Measurements from ENCODE around the gene GOLGA6A.
"Not testable (repeated sequence)": the region's sequence is repeated elsewhere in the genome, so short reads cannot be mapped to it uniquely, and the experiment has no call there.

GOLGA6A gene, protein sequence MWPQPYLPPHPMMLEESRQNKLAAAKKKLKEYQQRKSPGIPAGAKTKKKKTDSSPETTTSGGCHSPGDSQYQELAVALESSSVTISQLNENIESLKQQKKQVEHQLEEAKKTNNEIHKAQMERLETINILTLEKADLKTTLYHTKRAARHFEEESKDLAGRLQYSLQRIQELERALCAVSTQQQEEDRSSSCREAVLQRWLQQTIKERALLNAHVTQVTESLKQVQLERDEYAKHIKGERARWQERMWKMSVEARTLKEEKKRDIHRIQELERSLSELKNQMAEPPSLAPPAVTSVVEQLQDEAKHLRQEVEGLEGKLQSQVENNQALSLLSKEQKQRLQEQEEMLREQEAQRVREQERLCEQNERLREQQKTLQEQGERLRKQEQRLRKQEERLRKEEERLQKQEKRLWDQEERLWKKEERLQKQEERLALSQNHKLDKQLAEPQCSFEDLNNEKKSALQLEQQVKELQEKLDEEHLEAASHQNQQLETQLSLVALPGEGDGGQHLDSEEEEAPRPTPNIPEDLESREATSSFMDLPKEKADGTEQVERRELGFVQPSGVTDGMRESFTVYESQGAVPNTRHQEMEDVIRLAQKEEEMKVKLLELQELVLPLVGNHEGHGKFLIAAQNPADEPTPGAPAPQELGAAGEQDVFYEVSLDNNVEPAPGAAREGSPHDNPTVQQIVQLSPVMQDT

GRCh38 chr15:74082450-74082849, at the start of gene GOLGA6A:
GOLGA6A (minus strand) TSS chr15:74082550; CDS start chr15:74082509, 41 bp downstream.
- not testable (repeated sequence) for DNase-seq (ENCODE audit: low read depth)

DNA sequence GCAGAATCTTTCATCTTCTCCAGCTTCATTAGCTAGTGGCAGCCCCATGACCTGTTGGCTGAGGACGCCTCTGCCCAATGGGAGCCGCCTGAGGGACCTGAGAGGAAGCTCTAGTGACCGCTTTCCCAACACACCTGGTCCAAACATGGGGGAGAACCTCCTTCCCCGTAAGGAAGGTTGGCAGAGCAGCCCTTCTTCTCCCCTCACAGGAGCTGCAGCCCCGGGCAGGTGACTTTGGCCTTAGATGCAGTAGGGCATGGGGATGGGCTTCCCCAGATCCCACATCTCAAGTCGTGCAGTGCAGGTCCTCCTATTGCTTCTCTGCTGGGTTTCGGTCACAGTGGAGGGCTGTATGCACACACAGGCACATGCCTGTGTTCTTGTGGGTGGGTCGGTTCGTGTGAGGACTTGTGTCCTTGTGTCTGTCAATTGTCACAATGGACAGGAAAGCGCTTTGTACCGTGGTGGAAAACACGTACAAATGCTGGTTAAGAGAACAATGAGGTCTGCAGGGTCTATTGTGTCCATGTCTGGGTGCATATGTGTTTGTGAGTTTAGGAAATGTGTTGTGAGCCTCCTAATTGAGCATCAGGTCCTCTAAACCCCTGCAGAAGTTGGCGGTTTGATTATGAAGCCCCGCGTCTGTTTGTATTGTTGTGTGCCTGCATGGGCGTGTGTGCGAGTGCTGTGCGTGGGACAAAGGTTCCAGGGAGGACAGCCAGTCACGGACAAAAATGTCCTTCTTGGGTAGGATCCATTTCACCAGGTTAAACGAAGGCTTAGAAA, 49.5 kb upstream of the GOLGA6A start:
- no peak for DNase-seq (ENCODE audit: low read depth)

- no peak for DNase-seq (ENCODE audit: low read depth)
Observed at GRCh38 chr15:74130849-74131627, 48.7 kb upstream of the GOLGA6A start.

- no peak for DNase-seq (ENCODE audit: low read depth)
Observed at GRCh38 chr15:74130155-74130848, 48.0 kb upstream of the GOLGA6A start, which contains the start of gene ISLR2. ISLR2 (plus strand) TSS chr15:74130586; CDS start chr15:74132755, 2,169 bp downstream.

DNA sequence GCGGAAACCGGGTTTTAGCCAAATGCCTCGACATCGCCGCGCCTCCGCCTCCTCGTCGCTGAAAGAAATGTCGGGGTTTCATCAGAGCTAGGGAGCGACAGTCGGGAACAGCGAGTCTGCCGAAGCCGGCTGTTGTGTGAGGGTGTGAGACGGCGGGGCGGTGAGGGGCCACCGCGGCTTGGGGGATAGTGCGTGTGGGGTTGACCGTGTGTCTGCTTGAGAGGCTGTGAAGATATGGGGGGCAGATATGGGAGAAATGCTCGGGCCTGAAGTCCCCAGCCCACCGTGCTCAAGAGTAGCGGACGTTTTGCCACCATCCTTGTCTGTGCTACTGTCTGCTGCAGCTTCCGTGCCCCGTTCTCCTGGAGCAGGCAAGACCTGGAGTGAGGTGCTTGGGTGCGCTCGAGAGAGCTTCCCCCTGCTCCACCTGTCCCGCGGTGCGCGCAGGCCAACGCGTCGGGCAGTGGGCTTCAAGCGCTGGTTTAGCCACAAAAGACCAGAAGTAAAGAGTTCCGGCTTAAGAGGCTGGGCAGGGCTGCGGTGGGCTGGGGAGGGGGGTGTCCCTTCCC, 47.3 kb upstream of the GOLGA6A start:
- no peak for DNase-seq (ENCODE audit: low read depth)

DNA sequence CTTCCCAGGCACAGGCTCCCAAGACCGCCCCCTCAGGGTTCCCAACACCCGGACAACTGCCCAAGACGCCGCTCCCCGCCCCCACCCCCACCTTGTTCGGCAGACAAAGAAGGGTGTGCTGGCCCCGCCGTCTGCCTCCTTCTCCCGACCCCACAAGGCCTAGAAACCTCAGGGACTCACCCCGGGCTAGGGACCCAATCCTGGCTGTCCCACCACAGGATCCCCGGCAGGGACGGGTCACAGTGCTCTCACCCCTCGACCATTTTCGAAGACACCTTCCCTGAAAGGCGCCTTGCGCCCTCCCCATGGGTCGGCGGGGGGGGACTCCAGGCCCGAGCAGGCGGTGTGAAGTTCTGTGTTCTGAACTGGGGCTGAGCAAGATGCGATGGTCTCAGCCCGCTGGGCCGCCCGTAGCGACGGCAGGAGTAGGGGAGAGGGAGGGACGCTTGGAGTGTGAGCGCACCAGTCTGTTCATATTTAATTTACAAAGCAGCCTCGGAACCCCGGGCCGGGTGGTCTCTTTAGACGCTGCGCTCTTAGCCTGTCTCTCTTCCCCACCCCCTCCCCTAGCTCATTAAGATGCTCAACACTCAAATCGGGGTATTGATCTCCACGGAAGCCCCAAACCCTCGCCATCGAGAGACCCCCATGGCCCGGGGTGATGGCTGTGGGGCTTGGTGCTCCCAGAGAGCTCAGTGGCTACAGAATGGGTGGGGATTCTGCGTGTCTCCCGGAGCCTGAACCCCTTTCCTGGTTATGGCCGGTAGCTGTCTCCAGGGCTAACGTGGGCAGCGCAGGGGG, 46.6 kb upstream of the GOLGA6A start:
- DNase-seq (ENCODE audit: low read depth) = no peak

- DNase-seq (ENCODE audit: low read depth) = no peak
Observed at GRCh38 chr15:74127954-74128784, 45.8 kb upstream of the GOLGA6A start.

GRCh38 chr15:74127255-74127953, 45.1 kb upstream of the GOLGA6A start:
- DNase-seq (ENCODE audit: low read depth) = peak; percentile 64

GRCh38 chr15:74124759-74125158, 42.4 kb upstream of the GOLGA6A start:
- DNase-seq (ENCODE audit: low read depth) = no peak

DNA sequence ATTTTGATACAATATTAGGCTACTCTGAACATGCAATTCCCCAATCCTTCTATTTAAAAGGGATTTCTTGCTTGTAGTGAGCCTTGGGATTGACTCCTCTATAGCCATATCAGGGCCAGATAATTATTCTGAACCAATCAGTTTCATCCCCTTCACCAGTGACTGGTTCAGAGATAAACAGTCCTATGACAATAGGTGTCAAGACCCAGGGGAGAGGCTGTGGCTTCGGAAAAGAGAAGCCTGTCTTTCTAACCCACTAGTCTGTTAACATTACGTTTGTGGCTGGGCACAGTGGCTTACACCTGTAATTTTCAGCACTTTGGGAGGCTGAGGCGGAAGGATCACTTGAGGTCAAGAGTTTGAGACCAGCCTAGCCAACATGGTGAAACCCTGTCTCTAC, 41.8 kb upstream of the GOLGA6A start:
- DNase-seq (ENCODE audit: low read depth) = no peak

DNA sequence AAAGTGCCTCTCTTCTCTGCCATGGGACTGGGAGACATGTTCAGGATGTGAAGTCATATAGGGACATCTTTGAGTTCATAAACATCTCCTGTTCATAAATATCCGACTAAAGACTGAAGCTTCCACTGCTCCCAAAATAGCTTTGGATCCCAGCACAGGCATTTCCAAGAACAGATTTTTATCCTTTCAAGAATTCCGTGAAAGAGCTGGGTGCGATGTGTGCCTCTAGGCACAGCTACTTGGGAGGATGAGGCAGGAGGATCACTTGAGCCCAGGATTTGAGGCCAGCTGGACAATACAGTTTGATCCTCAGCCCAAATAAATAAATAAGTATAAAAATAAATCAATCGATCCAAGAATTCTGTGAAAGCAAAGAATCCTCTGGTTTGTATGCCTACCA, 41.3 kb upstream of the GOLGA6A start:
- DNase-seq (ENCODE audit: low read depth) = no peak

DNA sequence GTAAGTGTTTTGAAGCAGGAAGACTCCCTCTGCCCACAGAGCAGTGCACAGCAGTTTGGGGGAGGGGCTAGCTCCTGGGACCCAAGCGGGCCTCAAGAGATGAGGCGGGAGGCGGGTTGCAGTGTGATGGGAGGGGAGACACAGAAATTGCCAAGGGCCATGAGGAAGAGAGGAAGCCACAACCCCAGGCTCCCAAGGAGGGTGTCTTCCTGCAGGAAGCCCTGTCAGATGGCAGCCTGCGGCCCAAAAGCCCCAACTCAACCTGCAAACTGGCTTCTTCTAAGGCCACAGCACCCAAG, 40.7 kb upstream of the GOLGA6A start:
- no peak for DNase-seq (ENCODE audit: low read depth)

DNA sequence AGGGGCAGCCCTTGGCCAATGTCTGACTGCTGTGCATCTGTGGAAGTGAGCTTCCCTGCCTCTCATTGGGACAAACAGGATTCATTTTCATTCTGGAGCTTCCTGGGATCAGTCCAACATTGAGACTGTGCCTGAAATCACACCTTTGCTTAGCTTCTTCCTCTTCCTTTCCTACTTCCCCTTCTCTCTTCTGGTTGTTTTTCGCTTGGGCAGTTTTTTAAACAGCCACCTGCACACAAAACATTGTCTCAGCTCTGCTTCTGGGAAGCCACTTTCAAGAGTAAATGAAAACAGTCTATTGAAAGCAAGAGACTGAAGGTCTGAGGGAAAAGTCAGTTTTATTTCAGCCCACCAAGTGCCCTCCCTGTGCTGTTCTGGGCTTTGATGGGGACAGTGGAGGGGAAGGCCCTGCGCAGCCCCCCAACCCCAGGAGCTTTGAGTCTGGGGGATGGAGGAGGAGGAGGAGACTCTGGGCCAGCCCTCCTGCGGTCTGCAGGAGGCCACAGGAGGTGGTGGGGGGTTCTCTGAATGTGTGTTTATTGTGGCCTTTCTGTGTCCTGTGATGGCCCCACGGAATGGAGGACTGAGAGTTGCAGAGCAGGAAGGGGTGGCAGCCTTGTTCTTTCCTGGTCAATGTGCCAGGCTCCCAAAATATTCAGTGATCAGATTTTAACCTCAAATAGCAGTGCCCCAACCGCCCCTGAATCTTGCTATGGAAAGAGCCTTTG, 40.2 kb upstream of the GOLGA6A start:
- DNase-seq (ENCODE audit: low read depth) = no peak

- DNase-seq (ENCODE audit: low read depth) = no peak
Observed at GRCh38 chr15:74121858-74122257, 39.5 kb upstream of the GOLGA6A start.

DNA sequence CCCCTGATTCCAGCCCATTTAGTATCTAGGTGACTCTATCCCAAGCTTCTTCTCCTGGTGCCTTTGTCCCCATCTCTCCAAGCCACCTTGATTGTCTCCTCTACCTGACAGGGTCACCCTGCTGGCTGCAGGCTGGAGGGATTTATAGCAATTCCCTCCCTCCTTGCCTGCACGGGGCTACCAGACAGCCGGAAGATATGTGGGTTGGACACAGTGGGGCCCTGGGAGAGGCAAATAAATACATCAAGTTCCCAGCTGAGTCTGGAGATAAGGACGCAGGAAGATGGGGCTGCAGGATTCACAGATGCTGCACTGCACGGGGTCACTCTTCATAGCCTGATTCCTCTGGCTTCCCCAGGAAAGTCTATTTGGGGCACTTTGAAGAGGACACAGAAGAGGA, 38.7 kb upstream of the GOLGA6A start:
- no peak for DNase-seq (ENCODE audit: low read depth)

- no peak for DNase-seq (ENCODE audit: low read depth)
Observed at GRCh38 chr15:74120426-74120825, 38.1 kb upstream of the GOLGA6A start.

- DNase-seq (ENCODE audit: low read depth) = no peak
Observed at GRCh38 chr15:74109713-74110112, 27.4 kb upstream of the GOLGA6A start.

- not testable (repeated sequence) for DNase-seq (ENCODE audit: low read depth)
Observed at GRCh38 chr15:74108611-74109010, 26.3 kb upstream of the GOLGA6A start.
